Loucy (cell line): Measurements from ENCODE around the gene VTN.

Experiments
- CTCF ChIP-seq: fragments of 200-600 bp; sonication (generic); conservative IDR thresholded peaks from 2 replicates; pipeline ENCODE4 v1.5.1; 2014; ENCODE audit warnings: mild to moderate bottlenecking, antibody characterized with exemption, low read length
- EZH2phosphoT487 ChIP-seq: fragments of 200-600 bp; IDR thresholded peaks from 2 replicates; pipeline ENCODE4 v1.6.1; 2018; ENCODE audit warnings: antibody characterized with exemption, mild to moderate bottlenecking, moderate library complexity, borderline replicate concordance

- TF ChIP-seq CTCF (no peak), EZH2phosphoT487 (no peak)
Measured at GRCh38 chr17:28402844-28403243, 32.7 kb upstream of the VTN start.
